OCI-LY1 (cell line): ENCODE measurements around the gene CPEB2.

Source experiments
- H2AFZ ChIP-seq: fragments of 200-600 bp; sonication (generic), shearing (Covaris generic); 2 replicates; pipeline ENCODE4 v1.6.0; 2014; ENCODE audit warnings: antibody characterized with exemption, mild to moderate bottlenecking, low read length
- H3F3A ChIP-seq: fragments of 200-600 bp; sonication (generic), shearing (Covaris generic); 2 replicates; pipeline ENCODE4 v1.6.0; 2014; ENCODE audit warnings: mild to moderate bottlenecking, antibody characterized with exemption, low read length, moderate library complexity; ENCODE audit not compliant: insufficient read depth
- H3K27ac ChIP-seq: fragments of 200-600 bp; sonication (generic); 2 replicates; pipeline ENCODE4 v1.5.1; 2014; ENCODE audit warnings: low read length, mixed run types, mild to moderate bottlenecking, low read depth; ENCODE audit not compliant: poor library complexity, severe bottlenecking
- H3K27me3 ChIP-seq: fragments of 200-600 bp; sonication (generic); 2 replicates; pipeline ENCODE4 v1.6.0; 2014; ENCODE audit warnings: antibody characterized with exemption, mild to moderate bottlenecking, low read length, moderate library complexity; ENCODE audit not compliant: insufficient read depth
- H3K36me3 ChIP-seq: fragments of 200-600 bp; sonication (generic); 2 replicates; pipeline ENCODE4 v1.6.1; 2014; ENCODE audit warnings: mild to moderate bottlenecking, antibody characterized with exemption, low read length, moderate library complexity, mixed read lengths; ENCODE audit not compliant: insufficient read depth
- H3K4me1 ChIP-seq: fragments of 200-600 bp; sonication (generic); 2 replicates; pipeline ENCODE4 v1.5.1; 2014; ENCODE audit warnings: mild to moderate bottlenecking, low read length, moderate library complexity; ENCODE audit not compliant: insufficient read depth, severe bottlenecking
- H3K4me2 ChIP-seq: fragments of 200-600 bp; sonication (generic), shearing (Covaris generic); 2 replicates; pipeline ENCODE4 v1.6.1; 2014; ENCODE audit warnings: low read length
- H3K4me3 ChIP-seq: fragments of 200-600 bp; sonication (generic); 2 replicates; pipeline ENCODE4 v1.5.1; 2014; ENCODE audit warnings: low read length, low read depth, mild to moderate bottlenecking, mixed read lengths; ENCODE audit not compliant: poor library complexity, severe bottlenecking
- H3K79me2 ChIP-seq: fragments of 200-600 bp; shearing (Covaris generic); 2 replicates; pipeline ENCODE4 v1.6.1; 2016; ENCODE audit warnings: mixed run types, low read length, mixed read lengths; ENCODE audit not compliant: insufficient read depth
- H3K9ac ChIP-seq: fragments of 200-600 bp; sonication (generic), shearing (Covaris generic); 2 replicates; pipeline ENCODE4 v1.6.1; 2014; ENCODE audit warnings: mild to moderate bottlenecking, low read length, mixed read lengths
- H3K9me2 ChIP-seq: fragments of 200-600 bp; sonication (generic), shearing (Covaris generic); 2 replicates; pipeline ENCODE4 v1.6.1; 2014; ENCODE audit warnings: low read depth, mild to moderate bottlenecking, low read length, mixed read lengths
- H3K9me3 ChIP-seq: fragments of 200-600 bp; shearing (Covaris generic); 2 replicates; pipeline ENCODE4 v1.6.1; 2014; ENCODE audit warnings: low read length, mixed read lengths
- H4K20me1 ChIP-seq: fragments of 200-600 bp; sonication (generic), shearing (Covaris generic); 2 replicates; pipeline ENCODE4 v1.6.0; 2016; ENCODE audit warnings: mild to moderate bottlenecking, low read length; ENCODE audit not compliant: insufficient read depth
- EZH2 ChIP-seq: fragments of 200-600 bp; sonication (generic), shearing (Covaris generic); IDR thresholded peaks from 2 replicates; pipeline ENCODE4 v1.8.0; 2017; ENCODE audit warnings: borderline replicate concordance, mixed run types, mild to moderate bottlenecking, antibody characterized with exemption, low read length, moderate library complexity, mixed read lengths
- TF ChIP-seq, protein P1 (sequence below): fragments of 200-600 bp; sonication (generic), shearing (Covaris generic); IDR thresholded peaks from 2 replicates; pipeline ENCODE4 v1.5.1; 2017; ENCODE audit warnings: mild to moderate bottlenecking, antibody characterized with exemption, low read length, moderate library complexity, mixed read lengths

The CPEB2 gene

DNA sequence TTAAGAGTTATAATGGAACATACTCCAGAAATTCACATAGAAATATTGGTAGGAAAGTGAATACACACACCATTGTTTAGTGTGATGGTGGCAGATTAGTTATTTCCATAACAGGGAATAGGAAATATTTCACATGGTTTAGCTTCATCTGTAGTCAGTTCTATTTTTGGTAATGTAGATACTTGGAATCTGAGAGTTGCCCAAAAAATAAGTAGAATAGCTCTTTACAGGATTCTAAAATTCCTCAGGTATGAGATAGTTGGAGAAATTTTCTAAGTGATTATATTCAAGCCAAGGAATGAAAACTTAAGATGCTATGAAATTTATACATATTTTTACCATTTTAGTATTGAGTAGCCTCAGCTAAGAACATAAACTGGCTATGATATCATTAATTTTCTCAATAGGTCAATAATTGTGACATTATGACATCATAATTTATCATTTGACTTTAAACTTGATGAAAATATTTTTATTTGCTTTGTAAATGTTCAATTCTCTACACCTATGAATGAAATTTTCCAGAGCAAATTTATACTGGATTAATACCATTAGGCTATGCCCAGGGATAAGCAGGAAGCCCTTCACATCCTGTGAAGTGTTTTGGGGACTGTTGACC, 35.8 kb downstream of the CPEB2 start:
- Histone ChIP-seq H3K4me2 (no peak overlapping the region), H3K27me3 (no peaks in the 10 kb centered on the region), H3K9me2 (no peaks in the 10 kb centered on the region), H3F3A (no peaks in the 10 kb centered on the region), H3K79me2 (no peaks in the 10 kb centered on the region), H2AFZ (no peak overlapping the region), H3K9me3 (no peaks in the 10 kb centered on the region), H3K36me3 (no peaks in the 10 kb centered on the region), H3K27ac (no peak overlapping the region), H3K9ac (no peak overlapping the region), H4K20me1 (no peaks in the 10 kb centered on the region), H3K4me3 (no peak overlapping the region), H3K4me1 (no peaks in the 10 kb centered on the region)
- TF ChIP-seq, protein P1, sequence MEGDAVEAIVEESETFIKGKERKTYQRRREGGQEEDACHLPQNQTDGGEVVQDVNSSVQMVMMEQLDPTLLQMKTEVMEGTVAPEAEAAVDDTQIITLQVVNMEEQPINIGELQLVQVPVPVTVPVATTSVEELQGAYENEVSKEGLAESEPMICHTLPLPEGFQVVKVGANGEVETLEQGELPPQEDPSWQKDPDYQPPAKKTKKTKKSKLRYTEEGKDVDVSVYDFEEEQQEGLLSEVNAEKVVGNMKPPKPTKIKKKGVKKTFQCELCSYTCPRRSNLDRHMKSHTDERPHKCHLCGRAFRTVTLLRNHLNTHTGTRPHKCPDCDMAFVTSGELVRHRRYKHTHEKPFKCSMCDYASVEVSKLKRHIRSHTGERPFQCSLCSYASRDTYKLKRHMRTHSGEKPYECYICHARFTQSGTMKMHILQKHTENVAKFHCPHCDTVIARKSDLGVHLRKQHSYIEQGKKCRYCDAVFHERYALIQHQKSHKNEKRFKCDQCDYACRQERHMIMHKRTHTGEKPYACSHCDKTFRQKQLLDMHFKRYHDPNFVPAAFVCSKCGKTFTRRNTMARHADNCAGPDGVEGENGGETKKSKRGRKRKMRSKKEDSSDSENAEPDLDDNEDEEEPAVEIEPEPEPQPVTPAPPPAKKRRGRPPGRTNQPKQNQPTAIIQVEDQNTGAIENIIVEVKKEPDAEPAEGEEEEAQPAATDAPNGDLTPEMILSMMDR = no peak
- no peak for TF ChIP-seq EZH2

DNA sequence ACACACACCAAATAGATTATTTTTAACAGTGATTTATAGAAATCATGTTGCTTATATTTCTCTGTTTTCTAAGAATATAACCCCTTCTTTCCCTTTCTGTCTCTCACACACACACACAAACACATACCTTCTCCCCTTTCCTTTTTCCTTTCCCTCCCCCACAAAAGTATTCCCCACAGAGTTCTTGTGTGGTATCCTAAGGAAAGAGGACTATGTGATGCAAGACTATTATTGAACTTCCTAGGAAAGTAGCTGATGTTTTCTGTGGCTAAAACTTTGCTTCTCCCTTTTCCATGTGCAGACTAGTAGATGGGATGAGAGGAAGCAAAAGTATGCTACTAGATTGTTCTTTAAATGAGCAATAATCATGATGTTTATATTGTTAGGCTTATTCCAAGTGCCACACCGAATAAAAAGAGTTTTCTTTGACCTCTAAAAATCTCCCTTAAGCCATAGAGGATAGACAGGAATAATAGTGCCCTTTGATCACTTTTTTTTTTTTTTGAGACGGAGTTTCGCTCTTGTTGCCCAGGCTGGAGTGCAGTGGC, 38.7 kb downstream of the CPEB2 start:
- Histone ChIP-seq H2AFZ (no peak overlapping the region), H3K27me3 (no peaks in the 10 kb centered on the region), H3K9me3 (no peaks in the 10 kb centered on the region), H3F3A (no peaks in the 10 kb centered on the region), H4K20me1 (no peaks in the 10 kb centered on the region), H3K36me3 (no peaks in the 10 kb centered on the region), H3K4me2 (no peak overlapping the region), H3K9ac (no peak overlapping the region), H3K4me1 (no peaks in the 10 kb centered on the region), H3K27ac (no peak overlapping the region), H3K4me3 (no peak overlapping the region), H3K9me2 (no peaks in the 10 kb centered on the region), H3K79me2 (no peaks in the 10 kb centered on the region)
- TF ChIP-seq, protein P1 = no peak
- TF ChIP-seq EZH2 = no peak

DNA sequence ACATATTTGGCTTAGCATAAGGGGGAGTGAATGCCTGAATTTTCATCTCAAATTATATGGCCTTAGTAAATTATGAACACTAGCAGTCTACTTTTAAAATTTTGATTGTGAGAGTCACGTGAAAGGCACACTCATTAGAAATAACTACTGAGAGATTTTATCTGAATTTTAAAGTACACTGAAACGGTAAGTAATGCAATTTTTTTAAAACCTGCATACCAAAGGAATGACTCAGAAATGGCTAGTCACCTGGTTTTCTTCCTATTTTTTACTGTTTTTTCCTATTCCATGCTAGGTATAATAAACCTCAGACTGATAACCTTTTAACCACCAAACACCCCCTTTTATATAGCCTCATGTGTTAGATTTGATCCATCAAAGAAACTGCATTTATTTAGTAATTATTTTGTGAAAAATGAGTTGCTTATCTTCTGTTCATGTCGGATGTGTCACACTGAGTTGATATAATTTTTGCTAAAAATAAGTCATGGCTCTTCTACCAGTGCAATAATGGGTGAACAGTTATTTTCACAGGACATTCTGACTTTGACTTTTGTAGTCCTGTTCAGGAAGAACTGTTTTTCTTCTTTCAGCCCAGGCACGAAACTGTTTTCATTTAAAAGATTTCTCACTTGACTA, 40.4 kb downstream of the CPEB2 start:
- no peaks in the 10 kb centered on the region for H3K4me1 ChIP-seq
- TF ChIP-seq, protein P1 = no peak
- TF ChIP-seq EZH2 = no peak
- H4K20me1 ChIP-seq = no peaks in the 10 kb centered on the region
- no peak overlapping the region for H2AFZ ChIP-seq
- H3K4me2 ChIP-seq = no peak overlapping the region
- no peak overlapping the region for H3K27ac ChIP-seq
- no peaks in the 10 kb centered on the region for H3K27me3 ChIP-seq
- H3K36me3 ChIP-seq = no peaks in the 10 kb centered on the region
- no peaks in the 10 kb centered on the region for H3F3A ChIP-seq
- no peaks in the 10 kb centered on the region for H3K9me2 ChIP-seq
- H3K79me2 ChIP-seq = no peaks in the 10 kb centered on the region
- no peak overlapping the region for H3K9ac ChIP-seq
- no peaks in the 10 kb centered on the region for H3K9me3 ChIP-seq
- H3K4me3 ChIP-seq = no peak overlapping the region
